Endothelial cell (in vitro differentiated cells): ENCODE data around the gene ZNF473. TPM values are rescaled to one million over a fixed set of nuclear protein-coding genes. Genes with fewer than 3 reads are reported as not detected.

ENCODE experiments used
- DNase-seq: peaks from one replicate; pipeline ENCODE4 v3.0.0; 2021; ENCODE audit warnings: low spot score
- H3K27ac Mint-ChIP-seq: one replicate; pipeline ENCODE4 v1.8.0; 2021; ENCODE audit warnings: mixed read lengths, inconsistent platforms; ENCODE audit not compliant: unreplicated experiment
- H3K27me3 Mint-ChIP-seq: one replicate; pipeline ENCODE4 v1.8.0; 2021; ENCODE audit warnings: mild to moderate bottlenecking, moderate library complexity, mixed read lengths, inconsistent platforms; ENCODE audit not compliant: unreplicated experiment
- H3K36me3 Mint-ChIP-seq: one replicate; pipeline ENCODE4 v1.8.0; 2021; ENCODE audit warnings: mild to moderate bottlenecking, low read depth, mixed read lengths, inconsistent platforms; ENCODE audit not compliant: unreplicated experiment
- H3K4me1 Mint-ChIP-seq: one replicate; pipeline ENCODE4 v1.8.0; 2021; ENCODE audit warnings: mild to moderate bottlenecking, mixed read lengths, inconsistent platforms; ENCODE audit not compliant: unreplicated experiment
- H3K4me3 Mint-ChIP-seq: one replicate; pipeline ENCODE4 v1.8.0; 2021; ENCODE audit warnings: mild to moderate bottlenecking, mixed read lengths, inconsistent platforms; ENCODE audit not compliant: unreplicated experiment
- H3K9me3 Mint-ChIP-seq: one replicate; pipeline ENCODE4 v1.8.0; 2021; ENCODE audit warnings: mixed read lengths, inconsistent platforms; ENCODE audit not compliant: unreplicated experiment
- total RNA-seq: library from RNA; stranded (reverse); fragmentation: NEBNext Ultra II Directional; extraction: Animal tissue kit (Norgen Biotek cat#: 25700); gene quantifications from one replicate; pipeline ENCODE4 v1.2.1, GENCODE V29; 2021; ENCODE audit not compliant: unreplicated experiment
- TF ChIP-seq, protein P1 (sequence below): fragments of 200-600 bp; sonication (generic); IDR thresholded peaks from one replicate; pipeline ENCODE4 v1.5.0; 2021; ENCODE audit warnings: antibody characterized with exemption; ENCODE audit not compliant: unreplicated experiment

The ZNF473 gene
- total RNA-seq, 1 donor from 2014 or later: 10.9 TPM

DNA sequence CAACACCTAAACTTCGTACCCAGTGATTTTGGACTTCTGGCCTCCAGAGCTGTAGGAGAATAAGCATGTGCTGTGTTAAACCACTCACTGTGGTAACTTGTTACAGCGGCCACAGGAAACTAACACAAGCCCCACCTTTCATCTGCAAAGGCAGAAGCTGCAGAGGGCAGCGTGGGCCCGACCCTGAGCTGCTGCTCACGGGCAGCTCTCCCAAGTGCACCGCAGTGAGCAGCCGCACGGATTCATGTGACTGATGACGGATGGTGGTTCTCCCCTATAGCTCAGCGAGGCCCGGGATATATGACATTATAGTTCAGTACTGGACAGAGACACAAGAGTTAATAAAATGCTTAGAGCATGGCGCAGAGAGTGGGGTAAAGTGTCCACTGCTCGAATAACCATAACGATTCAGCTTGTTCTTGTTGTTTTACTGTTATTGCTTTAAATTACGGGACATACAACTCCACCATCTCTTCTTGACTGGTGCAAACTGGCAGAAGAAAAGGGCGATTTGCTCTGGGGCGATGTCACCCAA lies 22.5 kb upstream of the ZNF473 start:
- TF ChIP-seq, protein P1, sequence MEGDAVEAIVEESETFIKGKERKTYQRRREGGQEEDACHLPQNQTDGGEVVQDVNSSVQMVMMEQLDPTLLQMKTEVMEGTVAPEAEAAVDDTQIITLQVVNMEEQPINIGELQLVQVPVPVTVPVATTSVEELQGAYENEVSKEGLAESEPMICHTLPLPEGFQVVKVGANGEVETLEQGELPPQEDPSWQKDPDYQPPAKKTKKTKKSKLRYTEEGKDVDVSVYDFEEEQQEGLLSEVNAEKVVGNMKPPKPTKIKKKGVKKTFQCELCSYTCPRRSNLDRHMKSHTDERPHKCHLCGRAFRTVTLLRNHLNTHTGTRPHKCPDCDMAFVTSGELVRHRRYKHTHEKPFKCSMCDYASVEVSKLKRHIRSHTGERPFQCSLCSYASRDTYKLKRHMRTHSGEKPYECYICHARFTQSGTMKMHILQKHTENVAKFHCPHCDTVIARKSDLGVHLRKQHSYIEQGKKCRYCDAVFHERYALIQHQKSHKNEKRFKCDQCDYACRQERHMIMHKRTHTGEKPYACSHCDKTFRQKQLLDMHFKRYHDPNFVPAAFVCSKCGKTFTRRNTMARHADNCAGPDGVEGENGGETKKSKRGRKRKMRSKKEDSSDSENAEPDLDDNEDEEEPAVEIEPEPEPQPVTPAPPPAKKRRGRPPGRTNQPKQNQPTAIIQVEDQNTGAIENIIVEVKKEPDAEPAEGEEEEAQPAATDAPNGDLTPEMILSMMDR: no peak
- no peaks in the 10 kb centered on the region for H3K4me1 Mint-ChIP-seq
- H3K27me3 Mint-ChIP-seq: peaks cover 3% of the 10 kb centered on the region
- H3K27ac Mint-ChIP-seq: no peak overlapping the region
- no peak for DNase-seq
- H3K9me3 Mint-ChIP-seq: no peaks in the 10 kb centered on the region
- H3K36me3 Mint-ChIP-seq: peaks cover 41% of the 10 kb centered on the region
- H3K4me3 Mint-ChIP-seq: no peak overlapping the region

DNA sequence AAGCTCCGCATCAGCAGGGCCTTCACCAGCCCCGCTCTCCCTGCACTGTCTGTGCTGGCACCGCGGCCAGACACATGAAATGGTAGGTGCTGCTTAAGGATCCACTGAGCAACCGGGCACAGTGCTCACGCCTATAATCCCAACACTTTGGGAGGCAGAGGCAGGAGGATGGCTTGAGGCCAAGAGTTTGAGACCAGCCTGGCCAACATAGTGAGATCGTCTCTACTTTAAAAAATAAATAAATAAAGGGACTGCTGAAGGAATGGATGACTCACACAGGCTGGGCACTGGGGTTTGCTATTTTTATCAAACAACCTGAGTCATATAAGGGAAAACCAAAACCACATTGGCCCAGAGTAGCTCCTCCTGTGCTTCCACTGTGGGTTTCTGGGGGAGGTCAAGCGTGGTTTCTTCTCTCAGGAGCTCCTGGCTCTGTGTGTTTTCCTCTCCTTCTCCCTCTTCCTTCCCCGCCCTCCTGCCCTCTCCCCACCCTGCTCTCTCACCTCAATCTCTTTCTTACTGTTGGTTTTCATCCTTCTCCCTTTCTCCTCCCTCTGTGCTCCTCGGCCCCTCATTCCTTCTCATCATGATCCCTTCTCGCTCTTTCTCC lies 21.9 kb upstream of the ZNF473 start:
- DNase-seq: no peak
- TF ChIP-seq, protein P1: no peak
- peaks cover 3% of the 10 kb centered on the region for H3K27me3 Mint-ChIP-seq
- H3K9me3 Mint-ChIP-seq: no peaks in the 10 kb centered on the region
- no peak overlapping the region for H3K4me3 Mint-ChIP-seq
- no peak overlapping the region for H3K27ac Mint-ChIP-seq
- H3K4me1 Mint-ChIP-seq: no peaks in the 10 kb centered on the region
- H3K36me3 Mint-ChIP-seq: peaks cover 41% of the 10 kb centered on the region

DNA sequence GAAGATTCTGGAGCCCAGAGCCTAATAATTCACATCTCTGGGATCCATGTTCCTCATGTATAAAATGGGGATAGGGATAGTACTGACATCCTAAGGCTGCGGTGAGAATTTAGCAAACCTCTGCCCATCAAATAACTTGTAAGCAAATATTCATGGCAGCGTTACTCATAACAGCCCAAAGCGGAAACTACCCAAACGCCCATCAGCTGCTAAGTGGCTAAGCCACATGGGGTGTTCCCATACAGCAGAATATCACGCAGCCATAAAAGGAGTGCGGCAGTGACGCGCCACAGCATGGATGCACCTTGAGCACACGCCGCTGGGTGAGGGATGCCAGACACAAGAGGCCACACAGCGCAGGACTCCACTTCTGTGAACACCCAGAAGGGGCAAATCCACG lies 20.4 kb upstream of the ZNF473 start:
- DNase-seq: no peak
- Mint-ChIP-seq H3K4me1 (no peaks in the 10 kb centered on the region), H3K36me3 (peaks cover 38% of the 10 kb centered on the region), H3K9me3 (no peaks in the 10 kb centered on the region), H3K27me3 (peaks cover 3% of the 10 kb centered on the region), H3K4me3 (no peak overlapping the region), H3K27ac (no peak overlapping the region)
- TF ChIP-seq, protein P1: no peak

DNA sequence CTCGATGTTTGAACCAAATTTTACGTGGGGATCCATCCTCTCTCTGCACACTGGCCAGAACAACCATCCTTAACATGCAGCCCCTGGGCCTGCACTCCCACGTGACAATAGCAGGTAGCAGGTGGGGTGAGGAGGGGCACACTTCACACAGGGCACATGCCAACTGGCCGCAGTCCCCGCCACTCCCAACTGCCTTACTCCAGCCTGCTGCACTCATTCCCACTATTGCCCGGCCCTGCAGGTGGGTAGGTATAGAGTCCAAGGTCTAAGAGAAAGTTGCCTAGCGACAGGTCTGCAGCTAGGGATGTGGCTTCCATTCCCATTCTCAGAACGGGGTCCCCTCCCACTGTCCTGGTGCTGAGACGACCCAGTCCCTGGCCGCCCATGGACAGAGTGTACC lies 18.6 kb upstream of the ZNF473 start:
- TF ChIP-seq, protein P1: no peak

DNA sequence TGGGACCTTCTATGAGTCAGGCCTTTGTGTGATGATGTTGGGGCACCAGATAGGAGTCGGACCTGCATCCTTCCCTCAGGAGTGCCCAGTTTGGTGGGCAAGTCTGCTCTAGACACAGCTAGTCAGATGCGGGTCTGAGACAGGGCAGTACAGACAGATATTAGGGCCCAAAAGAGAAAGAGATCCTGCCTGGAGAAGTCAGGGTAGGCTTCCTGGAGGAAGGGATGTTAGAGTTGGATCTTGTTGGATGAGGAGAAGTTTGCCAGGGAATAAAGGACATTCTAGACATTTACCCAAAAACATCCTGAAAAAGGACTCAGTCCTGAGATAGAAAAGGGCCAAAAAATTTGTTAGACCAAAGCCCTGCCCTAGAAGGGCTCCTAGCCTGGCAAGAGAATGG lies 17.9 kb upstream of the ZNF473 start:
- H3K4me3 Mint-ChIP-seq: peak overlapping the region; percentile 56
- peaks cover 37% of the 10 kb centered on the region for H3K36me3 Mint-ChIP-seq
- no peak for DNase-seq
- no peaks in the 10 kb centered on the region for H3K4me1 Mint-ChIP-seq
- no peaks in the 10 kb centered on the region for H3K9me3 Mint-ChIP-seq
- TF ChIP-seq, protein P1: no peak
- no peaks in the 10 kb centered on the region for H3K27me3 Mint-ChIP-seq
- H3K27ac Mint-ChIP-seq: no peak overlapping the region

More for the DNA sequence above, 18.6 kb upstream of the ZNF473 start:
- Mint-ChIP-seq H3K4me3 (no peak overlapping the region), H3K27me3 (peaks cover under 1% of the 10 kb centered on the region), H3K9me3 (no peaks in the 10 kb centered on the region), H3K4me1 (no peaks in the 10 kb centered on the region), H3K27ac (no peak overlapping the region), H3K36me3 (peaks cover 40% of the 10 kb centered on the region)
- no peak for DNase-seq
